Mesodermal cell (in vitro differentiated cells): ENCODE results near the gene PTOV1.

ENCODE experiments used
- H3K27ac ChIP-seq: 2 replicates; pipeline ENCODE4 v1.7.0; 2013; ENCODE audit warnings: mild to moderate bottlenecking, low read depth, low read length, moderate library complexity; ENCODE audit not compliant: severe bottlenecking
- H3K36me3 ChIP-seq: 2 replicates; pipeline ENCODE4 v1.7.1; 2013; ENCODE audit warnings: mild to moderate bottlenecking, low read length, moderate library complexity; ENCODE audit not compliant: control insufficient read depth, insufficient read depth
- H3K4me1 ChIP-seq: one replicate; pipeline ENCODE4 v1.7.1; 2013; ENCODE audit warnings: mild to moderate bottlenecking, low read length; ENCODE audit not compliant: insufficient read depth, control insufficient read depth, poor library complexity, severe bottlenecking
- H3K4me3 ChIP-seq: 2 replicates; pipeline ENCODE4 v1.7.0; 2013; ENCODE audit warnings: low read length, control low read depth, mild to moderate bottlenecking; ENCODE audit not compliant: insufficient read depth, poor library complexity, severe bottlenecking; ENCODE audit errors: extremely low read depth
- H3K9me3 ChIP-seq: 2 replicates; pipeline ENCODE4 v1.7.1; 2013; ENCODE audit warnings: mild to moderate bottlenecking, low read length, moderate library complexity; ENCODE audit not compliant: control insufficient read depth
- WGBS, 2 experiments: methylation state at CpG; one replicate each; pipeline ENCODE4 v1.1.5; 2013; ENCODE audit warnings: missing lambda C conversion rate in 2 of 2; ENCODE audit not compliant: insufficient coverage in 2 of 2; 5-methylcytosine and 5-hydroxymethylcytosine counted together

PTOV1 gene

GRCh38 chr19:49869484-49870308 is 18.7 kb downstream of the PTOV1 start:
- Histone ChIP-seq H3K4me1 (peaks cover 9% of the 10 kb centered on the region), H3K4me3 (peak overlapping the region; percentile 42), H3K27ac (peak overlapping the region; percentile 84), H3K9me3 (peaks cover 5% of the 10 kb centered on the region), H3K36me3 (peaks cover 45% of the 10 kb centered on the region)
- WGBS, 2 experiments: 5 to 7% methylated on average over 57 to 66 of the region's 67 CpGs

DNA sequence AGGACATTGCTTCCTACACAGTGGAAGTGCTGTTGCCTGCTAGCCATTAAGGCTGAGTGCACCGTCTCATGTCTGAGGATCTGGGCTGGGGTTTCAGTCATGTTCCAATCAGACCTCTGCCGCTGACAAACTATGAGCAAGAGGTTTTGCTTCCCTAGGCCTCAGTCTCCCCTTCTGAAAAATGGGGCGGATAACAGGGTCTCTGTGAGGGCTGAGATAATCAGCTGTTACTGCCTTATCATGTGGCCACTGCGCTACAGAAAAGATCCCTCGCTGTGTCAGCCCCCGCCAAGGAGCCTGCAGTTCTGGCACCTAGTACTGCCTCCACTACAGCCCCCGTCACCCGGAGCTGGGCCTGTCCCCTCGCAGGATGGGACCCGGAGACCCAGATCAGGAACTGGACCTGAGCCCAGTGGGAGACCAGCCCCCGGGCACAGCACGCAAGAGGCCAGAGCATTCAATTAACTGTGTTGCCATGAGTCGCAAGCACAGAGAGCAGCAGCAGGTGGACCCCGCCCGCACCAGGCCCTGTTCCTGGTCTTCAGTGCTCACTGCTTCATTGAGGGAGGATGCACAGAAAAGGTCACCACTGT is 19.4 kb downstream of the PTOV1 start:
- H3K27ac ChIP-seq: peak overlapping the region; percentile 84
- peaks cover 10% of the 10 kb centered on the region for H3K4me1 ChIP-seq
- H3K36me3 ChIP-seq: peaks cover 38% of the 10 kb centered on the region
- H3K9me3 ChIP-seq: peaks cover 5% of the 10 kb centered on the region
- H3K4me3 ChIP-seq: peak overlapping the region; percentile 42
- WGBS, 2 experiments: 91 to 95% methylated on average over 14 to 15 of the region's 15 CpGs

DNA sequence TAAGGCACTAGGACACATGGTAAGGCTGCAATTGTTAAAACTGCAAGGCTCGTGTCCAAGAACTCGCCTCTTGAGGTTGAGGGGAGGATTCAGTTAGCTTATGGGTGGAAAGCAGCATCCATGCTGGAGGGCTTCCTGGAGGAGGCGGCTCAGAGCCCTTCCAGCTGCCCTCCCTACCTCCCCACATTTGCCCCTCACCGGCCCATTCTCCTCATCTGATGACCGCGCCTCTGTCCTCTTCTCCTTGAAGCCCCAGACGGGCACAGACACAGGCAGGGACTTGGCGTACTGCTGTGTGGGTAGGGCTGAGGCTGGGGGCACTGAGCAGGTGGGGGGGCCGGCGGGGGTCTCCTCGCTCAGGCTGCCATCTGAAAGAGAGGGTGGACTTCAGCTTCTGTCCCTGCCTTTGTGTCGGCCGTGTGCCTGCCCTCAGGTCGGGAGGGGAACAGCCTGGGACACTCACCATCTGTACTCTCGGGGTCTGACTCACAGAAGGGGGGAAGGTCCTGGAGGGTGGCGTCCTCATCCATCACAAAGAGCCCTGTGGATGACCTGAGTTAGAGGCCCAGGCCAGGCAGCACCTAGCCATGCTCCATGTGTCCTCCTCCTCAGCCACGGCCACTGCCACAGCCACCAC is 20.5 kb downstream of the PTOV1 start:
- Histone ChIP-seq H3K36me3 (peaks cover 35% of the 10 kb centered on the region), H3K4me1 (peaks cover 4% of the 10 kb centered on the region), H3K4me3 (no peak overlapping the region), H3K27ac (no peak overlapping the region), H3K9me3 (peaks cover 5% of the 10 kb centered on the region)
- 94 to 96% methylated on average over 8 to 11 of the region's 17 CpGs for WGBS, 2 experiments

GRCh38 chr19:49872245-49873128 is 21.5 kb downstream of the PTOV1 start:
- H3K36me3 ChIP-seq: peaks cover 35% of the 10 kb centered on the region
- H3K4me1 ChIP-seq: peaks cover 3% of the 10 kb centered on the region
- H3K4me3 ChIP-seq: no peak overlapping the region
- 93% methylated on average over 16 to 17 of the region's 27 CpGs for WGBS, 2 experiments
- no peak overlapping the region for H3K27ac ChIP-seq
- peaks cover 5% of the 10 kb centered on the region for H3K9me3 ChIP-seq

GRCh38 chr19:49873129-49873521 is 22.2 kb downstream of the PTOV1 start:
- H3K4me3 ChIP-seq: no peak overlapping the region
- WGBS, 2 experiments: 97 to 98% methylated on average over 23 to 27 of the region's 29 CpGs
- H3K27ac ChIP-seq: no peak overlapping the region
- H3K9me3 ChIP-seq: peaks cover 5% of the 10 kb centered on the region
- H3K36me3 ChIP-seq: peaks cover 35% of the 10 kb centered on the region
- H3K4me1 ChIP-seq: peaks cover 3% of the 10 kb centered on the region

DNA sequence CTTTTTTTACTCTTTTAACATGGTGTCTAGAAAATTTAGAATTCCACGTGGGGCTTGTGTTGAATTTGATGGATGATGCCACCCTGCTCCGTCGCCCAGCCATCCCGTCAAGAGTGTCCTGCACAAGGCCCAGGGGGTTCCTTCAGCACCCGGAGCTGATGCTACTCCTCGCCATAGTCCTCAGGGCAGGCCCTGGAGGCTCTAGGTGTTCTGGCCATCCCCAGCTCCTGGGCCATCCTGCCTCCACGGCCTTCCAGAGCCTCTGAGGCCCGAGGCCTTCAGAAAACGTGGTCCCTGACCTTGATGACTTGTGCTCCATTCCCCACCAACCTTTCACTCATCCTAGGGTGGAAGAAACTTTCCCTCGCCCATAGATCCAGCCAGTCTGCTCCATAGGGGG is 22.9 kb downstream of the PTOV1 start:
- 98% methylated on average over 9 to 10 of the region's 10 CpGs for WGBS, 2 experiments
- Histone ChIP-seq H3K36me3 (peaks cover 31% of the 10 kb centered on the region), H3K9me3 (no peaks in the 10 kb centered on the region), H3K4me3 (no peak overlapping the region), H3K27ac (no peak overlapping the region), H3K4me1 (peaks cover 8% of the 10 kb centered on the region)

GRCh38 chr19:49874503-49875157 is 23.7 kb downstream of the PTOV1 start:
- Histone ChIP-seq H3K9me3 (no peaks in the 10 kb centered on the region), H3K36me3 (peaks cover 39% of the 10 kb centered on the region), H3K27ac (no peak overlapping the region), H3K4me1 (peaks cover 11% of the 10 kb centered on the region), H3K4me3 (no peak overlapping the region)
- 93 to 96% methylated on average over 8 to 10 of the region's 11 CpGs for WGBS, 2 experiments

DNA sequence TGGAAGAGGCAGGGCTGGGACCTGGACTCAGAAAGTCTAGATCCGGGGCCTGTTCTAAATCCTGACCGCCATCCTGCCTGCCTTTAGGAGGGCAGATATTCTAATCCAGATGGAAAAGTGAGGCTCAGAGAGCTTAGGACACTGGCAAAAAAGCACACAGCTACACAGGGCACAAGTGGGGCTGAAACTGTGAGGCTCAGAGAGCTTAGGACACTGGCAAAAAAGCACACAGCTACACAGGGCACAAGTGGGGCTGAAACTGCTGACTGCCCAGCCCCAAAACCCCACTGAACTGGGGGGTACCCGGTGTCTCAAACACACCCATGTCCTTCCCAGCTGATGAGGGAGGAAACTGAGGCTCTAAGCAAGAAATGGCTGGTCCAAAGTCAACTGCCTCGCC is 24.2 kb downstream of the PTOV1 start:
- Histone ChIP-seq H3K4me1 (peaks cover 11% of the 10 kb centered on the region), H3K36me3 (peaks cover 44% of the 10 kb centered on the region), H3K4me3 (peak overlapping the region; percentile 99), H3K27ac (no peak overlapping the region), H3K9me3 (no peaks in the 10 kb centered on the region)
- WGBS, 2 experiments: 88 to 89% methylated on average over 3 to 4 of the region's 4 CpGs

DNA sequence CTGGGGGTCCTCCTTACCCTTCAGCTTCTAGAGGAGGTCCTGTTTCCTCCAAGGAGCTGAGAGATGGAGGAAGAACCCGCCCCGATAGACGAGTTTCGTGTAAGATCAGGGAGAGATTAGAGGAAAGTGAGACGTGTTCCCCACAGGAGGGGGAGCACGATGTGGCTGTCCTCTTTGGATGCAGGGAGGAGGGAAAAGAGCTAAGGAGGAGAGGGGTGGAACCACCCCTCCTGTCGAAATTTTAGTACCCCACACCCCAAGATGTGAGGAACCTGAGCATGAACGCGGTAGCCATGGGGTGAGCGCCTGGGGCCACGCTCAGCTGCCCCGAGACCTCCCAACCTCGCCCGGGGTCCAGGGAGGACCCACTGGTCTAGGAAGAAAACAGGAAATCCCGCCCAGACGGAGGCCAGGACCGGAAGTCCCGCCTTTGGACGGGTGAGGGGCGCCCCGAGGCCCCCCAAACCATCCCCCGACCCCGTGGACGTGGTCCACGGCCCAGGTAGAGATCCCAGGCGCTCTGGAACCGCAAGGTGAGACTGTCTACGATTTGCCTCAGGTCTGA is 25.0 kb downstream of the PTOV1 start:
- H3K4me3 ChIP-seq: peak overlapping the region; percentile 99
- peaks cover 11% of the 10 kb centered on the region for H3K4me1 ChIP-seq
- WGBS, 2 experiments: 0 to 1% methylated on average over 22 to 26 of the region's 28 CpGs
- H3K27ac ChIP-seq: peak overlapping the region; percentile 98
- H3K9me3 ChIP-seq: no peaks in the 10 kb centered on the region
- peaks cover 46% of the 10 kb centered on the region for H3K36me3 ChIP-seq
